ENCODE data around the gene ZNF709.
"Not testable (repeated sequence)": the region's sequence is repeated elsewhere in the genome, so short reads cannot be mapped to it uniquely, and the experiment has no call there.

ZNF709 gene

DNA sequence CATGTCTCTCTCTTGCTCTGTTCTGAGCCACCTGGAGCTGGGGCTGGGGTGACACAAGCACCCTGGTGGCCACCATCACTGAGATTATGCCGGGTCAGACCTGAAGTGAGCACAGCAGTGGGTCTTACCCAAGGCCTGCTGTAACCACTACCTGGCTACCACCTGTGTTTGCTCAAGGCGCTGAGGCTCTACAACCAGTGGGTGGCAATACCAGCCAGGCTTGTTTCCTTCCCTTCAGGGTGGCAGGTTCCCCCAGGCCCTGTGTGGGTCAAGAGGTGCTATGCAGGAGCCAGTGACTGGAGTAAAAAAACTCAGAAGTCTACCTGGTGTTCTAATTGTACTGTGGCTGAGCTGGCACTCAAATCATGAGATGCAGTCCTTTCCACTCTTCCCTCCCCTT, 35.8 kb downstream of the ZNF709 start:
- Histone ChIP-seq H3K9ac (ENCODE audit: low read length) (no peak overlapping the region), H3K4me1 (ENCODE audit: low read length) (peaks cover 8% of the 10 kb centered on the region; the same call in 1 of the 2 replicates), H3K4me2 (ENCODE audit: low read length) (no peak overlapping the region), H3K4me3 (ENCODE audit: low read length) (no peak overlapping the region), H3K79me2 (ENCODE audit: low read length) (no peaks in the 10 kb centered on the region), H2AFZ (ENCODE audit: low read depth, low read length) (no peak overlapping the region), H3K36me3 (replicated peaks; ENCODE audit: low read depth, low read length) (peaks cover 11% of the 10 kb centered on the region), H3K9me3 (ENCODE audit: insufficient read depth, low read length) (peaks cover 24% of the 10 kb centered on the region), H4K20me1 (ENCODE audit: insufficient read depth, low read length) (no peaks in the 10 kb centered on the region), H3K27ac (ENCODE audit: low read length) (no peak overlapping the region), H3K27me3 (ENCODE audit: low read depth, low read length) (no peaks in the 10 kb centered on the region)
- TF ChIP-seq EZH2phosphoT487 (IDR thresholded peaks at IDR 0.05; ENCODE audit: low read depth) = no peak

DNA sequence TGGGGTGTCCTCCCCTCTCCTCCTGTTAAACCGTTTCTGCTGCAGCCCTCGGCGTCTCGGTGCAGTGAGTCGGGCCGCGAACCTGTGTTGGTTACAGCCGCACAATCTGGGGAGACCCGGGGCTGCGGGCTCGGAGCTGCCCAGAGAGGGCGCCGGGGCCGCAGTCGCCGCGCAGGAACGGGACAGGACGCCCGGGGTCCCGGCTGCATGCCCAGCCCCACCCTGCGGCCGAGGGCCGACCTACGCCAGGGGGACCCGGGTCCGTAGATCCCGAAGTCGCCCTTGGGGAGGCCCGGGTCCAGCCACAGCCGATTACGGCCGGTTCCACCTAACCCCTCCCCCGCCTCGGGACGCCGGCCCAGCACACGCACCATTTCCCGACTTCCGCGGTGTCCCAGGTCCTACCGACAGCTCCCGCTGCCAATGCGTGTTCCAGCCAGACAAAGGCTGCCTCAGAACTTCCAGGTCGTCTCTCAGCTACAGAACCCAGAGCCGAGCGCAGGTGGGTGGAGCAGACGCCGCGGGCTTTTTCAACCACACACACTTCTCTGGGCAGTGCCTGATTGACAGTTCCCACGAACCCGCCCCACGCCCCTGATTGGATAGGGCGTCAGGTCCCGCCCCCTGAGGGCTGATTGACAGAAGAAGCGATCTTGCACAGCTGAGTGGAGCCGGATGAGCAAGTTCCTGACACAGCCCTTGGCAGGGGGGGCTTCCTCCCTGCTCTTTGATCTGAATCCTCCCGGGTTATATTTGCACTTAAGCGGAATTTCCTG, 43.9 kb downstream of the ZNF709 start, which contains the start of gene ZNF443:
ZNF443 (minus strand) TSS at position 481 of the 776 bp plus-strand sequence; CDS start at position 374, 107 bp downstream.
- peak within 1 kb of the TSS; percentile 66 for H2AFZ ChIP-seq (ENCODE audit: low read depth, low read length)
- no peak for TF ChIP-seq EZH2phosphoT487 (IDR thresholded peaks at IDR 0.05; ENCODE audit: low read depth)
- TF ChIP-seq, protein P1, sequence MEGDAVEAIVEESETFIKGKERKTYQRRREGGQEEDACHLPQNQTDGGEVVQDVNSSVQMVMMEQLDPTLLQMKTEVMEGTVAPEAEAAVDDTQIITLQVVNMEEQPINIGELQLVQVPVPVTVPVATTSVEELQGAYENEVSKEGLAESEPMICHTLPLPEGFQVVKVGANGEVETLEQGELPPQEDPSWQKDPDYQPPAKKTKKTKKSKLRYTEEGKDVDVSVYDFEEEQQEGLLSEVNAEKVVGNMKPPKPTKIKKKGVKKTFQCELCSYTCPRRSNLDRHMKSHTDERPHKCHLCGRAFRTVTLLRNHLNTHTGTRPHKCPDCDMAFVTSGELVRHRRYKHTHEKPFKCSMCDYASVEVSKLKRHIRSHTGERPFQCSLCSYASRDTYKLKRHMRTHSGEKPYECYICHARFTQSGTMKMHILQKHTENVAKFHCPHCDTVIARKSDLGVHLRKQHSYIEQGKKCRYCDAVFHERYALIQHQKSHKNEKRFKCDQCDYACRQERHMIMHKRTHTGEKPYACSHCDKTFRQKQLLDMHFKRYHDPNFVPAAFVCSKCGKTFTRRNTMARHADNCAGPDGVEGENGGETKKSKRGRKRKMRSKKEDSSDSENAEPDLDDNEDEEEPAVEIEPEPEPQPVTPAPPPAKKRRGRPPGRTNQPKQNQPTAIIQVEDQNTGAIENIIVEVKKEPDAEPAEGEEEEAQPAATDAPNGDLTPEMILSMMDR (IDR thresholded peaks at IDR 0.05; ENCODE audit: low read depth, low read length) = peak; percentile 12; the same call in 1 of the 2 replicates

DNA sequence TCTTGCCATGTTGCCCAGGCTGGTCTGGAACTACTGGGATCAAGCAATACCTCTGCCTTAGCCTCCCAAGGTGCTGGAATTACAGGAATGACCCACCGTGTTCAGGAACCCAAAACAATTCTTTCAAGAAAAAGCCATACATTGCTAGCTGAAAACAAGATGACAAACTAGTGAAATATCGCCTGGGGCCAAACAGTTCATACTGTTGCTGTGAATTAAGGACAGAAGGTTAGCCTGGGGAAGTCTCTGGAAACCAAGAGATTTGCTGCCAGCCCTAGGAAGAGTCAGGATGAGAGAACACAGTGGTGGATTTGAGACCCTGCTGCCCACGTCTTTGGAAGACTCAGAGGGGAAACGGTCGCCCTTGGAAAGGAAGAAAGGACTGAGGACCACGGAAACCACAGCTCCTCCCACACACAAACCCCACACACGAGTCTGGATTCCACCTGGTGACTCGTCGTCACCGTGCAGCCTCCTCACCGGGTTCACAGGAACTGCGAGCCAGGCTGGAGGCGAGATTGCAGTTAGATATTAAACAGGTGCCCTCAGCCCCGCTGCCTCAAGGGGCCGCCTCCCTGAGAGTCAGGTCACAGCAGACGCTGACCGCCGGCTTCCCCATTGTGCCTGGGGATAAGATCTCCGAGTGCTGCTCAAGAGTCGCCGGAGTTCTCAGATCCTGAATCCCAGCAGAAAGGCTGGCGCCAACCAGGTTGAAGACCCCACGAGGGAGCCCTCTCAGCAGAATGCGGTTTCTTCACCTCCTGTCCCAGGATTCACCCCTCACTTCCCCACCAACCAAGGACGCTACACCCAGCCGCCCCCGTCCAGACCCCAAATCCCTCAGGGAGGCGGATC, 44.7 kb downstream of the ZNF709 start:
- H3K27me3 ChIP-seq (ENCODE audit: low read depth, low read length); H4K20me1 ChIP-seq (ENCODE audit: insufficient read depth, low read length); H3K4me1 ChIP-seq (ENCODE audit: low read length); H3K9me3 ChIP-seq (ENCODE audit: insufficient read depth, low read length); H3K79me2 ChIP-seq (ENCODE audit: low read length); H3K36me3 ChIP-seq (replicated peaks; ENCODE audit: low read depth, low read length): not testable (repeated sequence)
- Histone ChIP-seq H2AFZ (ENCODE audit: low read depth, low read length) (peak overlapping the region; percentile 20), H3K4me3 (ENCODE audit: low read length) (peak overlapping the region; percentile 80), H3K9ac (ENCODE audit: low read length) (peak overlapping the region; percentile 66), H3K4me2 (ENCODE audit: low read length) (peak overlapping the region; percentile 82), H3K27ac (ENCODE audit: low read length) (peak overlapping the region; percentile 39)

More for the DNA sequence above, 43.9 kb downstream of the ZNF709 start, which contains the start of gene ZNF443:
- no peaks in the 10 kb centered on the region for H3K36me3 ChIP-seq (replicated peaks; ENCODE audit: low read depth, low read length)
- H3K27ac ChIP-seq (ENCODE audit: low read length) = peak within 1 kb of the TSS; percentile 39
- H3K4me1 ChIP-seq (ENCODE audit: low read length) = 0 out of 2 replicates have a peak, but pooled peaks cover 3% of the 10 kb centered on the region
- H3K4me3 ChIP-seq (ENCODE audit: low read length) = peak within 1 kb of the TSS; percentile 80
- H3K9me3 ChIP-seq (ENCODE audit: insufficient read depth, low read length) = peaks cover 7% of the 10 kb centered on the region; the same call in 1 of the 2 replicates
- peaks cover 8% of the 10 kb centered on the region; the same call in 1 of the 2 replicates for H3K79me2 ChIP-seq (ENCODE audit: low read length)
- no peaks in the 10 kb centered on the region for H4K20me1 ChIP-seq (ENCODE audit: insufficient read depth, low read length)
- H3K27me3 ChIP-seq (ENCODE audit: low read depth, low read length) = no peaks in the 10 kb centered on the region
- H3K9ac ChIP-seq (ENCODE audit: low read length) = peak within 1 kb of the TSS; percentile 66
- peak within 1 kb of the TSS; percentile 82 for H3K4me2 ChIP-seq (ENCODE audit: low read length)

DNA sequence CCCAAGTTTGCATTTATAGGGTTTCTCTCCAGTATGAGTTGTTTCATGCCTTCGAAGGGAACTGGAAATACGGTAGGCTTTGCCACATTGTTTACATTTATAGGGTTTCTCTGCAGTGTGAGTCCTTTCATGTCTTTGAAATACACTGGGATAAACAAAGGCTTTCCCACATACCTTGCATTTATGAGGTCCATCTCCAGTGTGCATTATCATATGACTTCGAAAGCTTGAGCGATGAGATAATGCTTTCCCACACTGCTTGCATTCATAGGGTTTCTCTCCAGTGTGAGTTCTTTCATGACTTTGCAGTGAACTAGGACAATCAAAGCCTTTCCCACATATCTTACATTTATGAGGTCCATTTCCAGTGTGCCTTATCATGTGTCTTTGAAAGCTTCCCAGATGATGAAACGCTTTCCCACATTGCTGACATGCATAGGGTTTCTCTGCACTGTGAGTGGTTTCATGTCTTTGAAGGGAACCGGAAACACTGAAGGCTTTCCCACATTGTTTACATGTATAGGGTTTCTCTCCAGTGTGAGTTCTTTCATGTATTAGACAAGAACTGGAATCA, 53.8 kb downstream of the ZNF709 start:
- H4K20me1 ChIP-seq (ENCODE audit: insufficient read depth, low read length); H3K4me2 ChIP-seq (ENCODE audit: low read length); H3K4me1 ChIP-seq (ENCODE audit: low read length); H2AFZ ChIP-seq (ENCODE audit: low read depth, low read length); H3K4me3 ChIP-seq (ENCODE audit: low read length); H3K9me3 ChIP-seq (ENCODE audit: insufficient read depth, low read length); H3K79me2 ChIP-seq (ENCODE audit: low read length); H3K27ac ChIP-seq (ENCODE audit: low read length); H3K27me3 ChIP-seq (ENCODE audit: low read depth, low read length); H3K9ac ChIP-seq (ENCODE audit: low read length): not testable (repeated sequence)
- peaks cover 12% of the 10 kb centered on the region for H3K36me3 ChIP-seq (replicated peaks; ENCODE audit: low read depth, low read length)

DNA sequence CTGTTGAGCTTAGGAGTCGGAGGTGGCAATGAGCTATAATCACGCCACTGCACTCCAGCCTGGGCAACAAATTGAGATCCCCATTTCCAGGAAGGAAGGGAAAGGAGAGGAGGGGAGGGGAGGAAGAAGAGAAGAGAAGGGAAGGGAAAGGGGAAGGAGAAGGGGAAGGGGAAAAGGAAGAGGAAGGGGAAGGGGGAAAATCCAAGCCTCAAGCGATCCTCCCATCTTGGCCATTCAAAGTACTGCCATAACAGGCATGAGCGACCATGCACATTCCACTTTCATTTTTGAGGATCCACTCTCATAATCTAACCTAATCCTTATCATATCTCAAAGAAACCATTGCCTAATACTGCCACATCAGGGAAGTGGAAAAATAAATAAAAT, 58.7 kb downstream of the ZNF709 start:
- Histone ChIP-seq H3K79me2 (ENCODE audit: low read length) (no peaks in the 10 kb centered on the region), H4K20me1 (ENCODE audit: insufficient read depth, low read length) (no peaks in the 10 kb centered on the region), H3K9me3 (ENCODE audit: insufficient read depth, low read length) (peaks cover 3% of the 10 kb centered on the region; the same call in 1 of the 2 replicates), H3K4me2 (ENCODE audit: low read length) (no peak overlapping the region), H3K4me3 (ENCODE audit: low read length) (no peak overlapping the region), H3K27me3 (ENCODE audit: low read depth, low read length) (no peaks in the 10 kb centered on the region), H2AFZ (ENCODE audit: low read depth, low read length) (no peak overlapping the region), H3K9ac (ENCODE audit: low read length) (no peak overlapping the region), H3K4me1 (ENCODE audit: low read length) (no peaks in the 10 kb centered on the region), H3K27ac (ENCODE audit: low read length) (no peak overlapping the region), H3K36me3 (replicated peaks; ENCODE audit: low read depth, low read length) (peaks cover 24% of the 10 kb centered on the region)
- TF ChIP-seq, protein P1 (IDR thresholded peaks at IDR 0.05; ENCODE audit: low read depth, low read length) = no peak
- TF ChIP-seq EZH2phosphoT487 (IDR thresholded peaks at IDR 0.05; ENCODE audit: low read depth) = no peak
